Fibroblast of lung (primary cell): ENCODE results near the gene KRTAP22-1. TPM values are rescaled to one million over a fixed set of nuclear protein-coding genes. Genes with fewer than 3 reads are reported as not detected.

Experiments used
- DNase-seq, 2 donors: peaks; one replicate each; pipeline versions ENCODE4 v3.0.0 to v3.0.0-alpha.2; 2010; ENCODE audit warnings: low read depth in 2 of 2
- H2AFZ ChIP-seq: 2 replicates; pipeline ENCODE4 v1.5.1; 2012; ENCODE audit warnings: low read length, control low read depth, inconsistent platforms
- H3K27ac ChIP-seq: 2 replicates; pipeline ENCODE4 v1.5.1; 2011; ENCODE audit warnings: low read length, control low read depth; ENCODE audit not compliant: insufficient read depth
- H3K27me3 ChIP-seq: 2 replicates; pipeline ENCODE4 v1.5.1; 2011; ENCODE audit warnings: mild to moderate bottlenecking, low read length; ENCODE audit not compliant: control insufficient read depth, insufficient read depth
- H3K36me3 ChIP-seq: 2 replicates; pipeline ENCODE4 v1.5.1; 2011; ENCODE audit warnings: low read length; ENCODE audit not compliant: control insufficient read depth, insufficient read depth
- H3K4me1 ChIP-seq: 2 replicates; pipeline ENCODE4 v1.5.1; 2011; ENCODE audit warnings: low read length; ENCODE audit not compliant: control insufficient read depth, insufficient read depth; ENCODE audit errors: extremely low read depth
- H3K4me2 ChIP-seq: 2 replicates; pipeline ENCODE4 v1.5.1; 2011; ENCODE audit warnings: low read length, control low read depth; ENCODE audit not compliant: insufficient read depth; ENCODE audit errors: extremely low read depth
- H3K4me3 ChIP-seq, 4 experiments: fragments of 200-600 bp in 1 of 4; sonication (generic) in 1 of 4; replicated peaks in 1 of 4; 2 replicates each; pipeline ENCODE4 v1.5.1; 2011 to 2016; ENCODE audit warnings: low read length in 4 of 4, low read depth in 3 of 4, mild to moderate bottlenecking in 3 of 4, control low read depth in 2 of 4, inconsistent platforms in 1 of 4, mixed read lengths in 1 of 4; ENCODE audit not compliant: insufficient read depth in 1 of 4; ENCODE audit errors: control extremely low read depth in 1 of 4
- H3K79me2 ChIP-seq: 2 replicates; pipeline ENCODE4 v1.5.1; 2012; ENCODE audit warnings: mild to moderate bottlenecking, low read length, inconsistent platforms; ENCODE audit not compliant: control insufficient read depth, insufficient read depth
- H3K9ac ChIP-seq: 2 replicates; pipeline ENCODE4 v1.5.1; 2011; ENCODE audit warnings: mild to moderate bottlenecking, low read length, control low read depth; ENCODE audit not compliant: insufficient read depth
- H3K9me3 ChIP-seq: 2 replicates; pipeline ENCODE4 v1.5.1; 2012; ENCODE audit warnings: low read depth, low read length; ENCODE audit not compliant: control insufficient read depth, insufficient read depth
- H4K20me1 ChIP-seq: 2 replicates; pipeline ENCODE4 v1.5.1; 2011; ENCODE audit warnings: low read length; ENCODE audit not compliant: control insufficient read depth, insufficient read depth; ENCODE audit errors: extremely low read depth
- CTCF ChIP-seq, 2 donors: IDR thresholded peaks in 1 of 2; conservative IDR thresholded peaks in 1 of 2; 1 replicate in 1 of 2; 2 replicates in 1 of 2; pipeline ENCODE4 v1.5.1; 2011 to 2012; ENCODE audit warnings: low read length in 2 of 2, control low read depth in 1 of 2, inconsistent platforms in 1 of 2, low read depth in 1 of 2, mild to moderate bottlenecking in 1 of 2
- EZH2 ChIP-seq: IDR thresholded peaks from 2 replicates; pipeline ENCODE4 v1.5.1; 2012; ENCODE audit warnings: low read length, control low read depth, mild to moderate bottlenecking; ENCODE audit errors: missing control alignments
- polyA plus RNA-seq, 2 donors: library from polyadenylated mRNA; depleted of rRNA in 1 of 2; stranded (reverse) in 1 of 2; unstranded in 1 of 2; fragments of >200 nt; gene quantifications; 2 replicates each; pipeline ENCODE4 v1.2.1, GENCODE V29; 2011 to 2012; ENCODE audit warnings: missing spikeins in 1 of 2
- total RNA-seq: library from RNA; depleted of rRNA; stranded (reverse); fragments of >200 nt; gene quantifications from 2 replicates; pipeline ENCODE4 v1.2.1, GENCODE V29; 2014

KRTAP22-1 gene
- total and polyA plus RNA-seq, 2 donors (not counting 1 experiment from before 2014, with no cell fraction given), result not detected

GRCh38 chr21:30590297-30590696 is 10.6 kb upstream of the KRTAP22-1 start, which contains the start of gene KRTAP22-2:
Gene KRTAP22-2, minus strand, starts transcription at chr21:30590397.
- Histone ChIP-seq H3K79me2 (no peaks in the 10 kb centered on the region), H3K27me3 (no peaks in the 10 kb centered on the region), H3K4me1 (no peaks in the 10 kb centered on the region), H4K20me1 (no peaks in the 10 kb centered on the region), H3K4me3 (no peak within 1 kb of the TSS), H3K9me3 (no peaks in the 10 kb centered on the region), H3K9ac (no peak within 1 kb of the TSS), H2AFZ (no peak within 1 kb of the TSS), H3K27ac (no peak within 1 kb of the TSS), H3K36me3 (no peaks in the 10 kb centered on the region), H3K4me2 (no peak within 1 kb of the TSS)
- no peak for DNase-seq
- TF ChIP-seq CTCF (conservative IDR thresholded peaks at IDR 0.05 in 1 of 2, IDR thresholded peaks at IDR 0.05 in 1 of 2; ENCODE audit: low read depth in 1 of 2, low read length in 2 of 2), result no peak
- TF ChIP-seq EZH2, result no peak

- DNase-seq, result no peak
- Histone ChIP-seq H3K4me1 (no peaks in the 10 kb centered on the region), H4K20me1 (no peaks in the 10 kb centered on the region), H3K27ac (no peak within 1 kb of the TSS), H3K4me3 (no peak within 1 kb of the TSS), H3K79me2 (no peaks in the 10 kb centered on the region), H2AFZ (no peak within 1 kb of the TSS), H3K36me3 (no peaks in the 10 kb centered on the region), H3K4me2 (no peak within 1 kb of the TSS), H3K9ac (no peak within 1 kb of the TSS), H3K9me3 (no peaks in the 10 kb centered on the region), H3K27me3 (no peaks in the 10 kb centered on the region)
- TF ChIP-seq CTCF (conservative IDR thresholded peaks at IDR 0.05 in 1 of 2, IDR thresholded peaks at IDR 0.05 in 1 of 2; ENCODE audit: low read depth in 1 of 2, low read length in 2 of 2), result no peak
- TF ChIP-seq EZH2, result no peak
Measured at GRCh38 chr21:30592140-30592539, 8.7 kb upstream of the KRTAP22-1 start, which contains the start of gene KRTAP6-3. Gene KRTAP6-3, plus strand, starts transcription at chr21:30592440. Its CDS starts 6 bp downstream, at chr21:30592446.

- Histone ChIP-seq H4K20me1 (no peaks in the 10 kb centered on the region), H3K9me3 (no peaks in the 10 kb centered on the region), H3K4me3 (no peak within 1 kb of the TSS), H3K4me1 (no peaks in the 10 kb centered on the region), H3K9ac (no peak within 1 kb of the TSS), H2AFZ (no peak within 1 kb of the TSS), H3K79me2 (no peaks in the 10 kb centered on the region), H3K36me3 (no peaks in the 10 kb centered on the region), H3K27me3 (no peaks in the 10 kb centered on the region), H3K27ac (no peak within 1 kb of the TSS), H3K4me2 (no peak within 1 kb of the TSS)
- no peak for DNase-seq
- TF ChIP-seq EZH2 (no peak), CTCF (conservative IDR thresholded peaks at IDR 0.05 in 1 of 2, IDR thresholded peaks at IDR 0.05 in 1 of 2; ENCODE audit: low read depth in 1 of 2, low read length in 2 of 2) (no peak)
Measured at GRCh38 chr21:30598802-30599201, 2.1 kb upstream of the KRTAP22-1 start, which contains the start of gene KRTAP6-2. Gene KRTAP6-2, minus strand, starts transcription at chr21:30598902. Its CDS starts 28 bp downstream, at chr21:30598874.
